Nephron (organoid): Measurements from ENCODE around the gene SLMAP.

Experiments
- H3K27ac Mint-ChIP-seq, 3 experiments: 2 replicates each; pipeline ENCODE4 v1.8.0; 2020; ENCODE audit warnings: mixed read lengths in 3 of 3, mild to moderate bottlenecking in 2 of 3, moderate library complexity in 1 of 3
- H3K27me3 Mint-ChIP-seq: 2 replicates; pipeline ENCODE4 v1.8.0; 2021; ENCODE audit warnings: low read depth, mild to moderate bottlenecking, moderate library complexity, mixed read lengths
- H3K36me3 Mint-ChIP-seq: 2 replicates; pipeline ENCODE4 v1.8.0; 2020; ENCODE audit warnings: low read depth, mixed read lengths
- H3K4me1 Mint-ChIP-seq: 2 replicates; pipeline ENCODE4 v1.8.0; 2020; ENCODE audit warnings: mixed read lengths
- H3K4me3 Mint-ChIP-seq, 3 experiments: 2 replicates each; pipeline ENCODE4 v1.8.0; 2020; ENCODE audit warnings: mild to moderate bottlenecking in 3 of 3, mixed read lengths in 3 of 3, moderate library complexity in 2 of 3
- H3K9me3 Mint-ChIP-seq: 2 replicates; pipeline ENCODE4 v1.8.0; 2020; ENCODE audit warnings: mixed read lengths
- CTCF ChIP-seq, 3 experiments: fragments of 200-600 bp; sonication (generic); IDR thresholded peaks; one replicate each; pipeline ENCODE4 v1.5.0; 2021; ENCODE audit warnings: antibody characterized with exemption in 3 of 3; ENCODE audit not compliant: unreplicated experiment in 3 of 3

Gene SLMAP

GRCh38 chr3:57951066-57951882, 195.2 kb downstream of the SLMAP start:
- no peaks in the 10 kb centered on the region for H3K27me3 Mint-ChIP-seq
- TF ChIP-seq CTCF (IDR thresholded peaks at IDR 0.05; ENCODE audit: unreplicated experiment in 3 of 3): no peak
- no peaks in the 10 kb centered on the region for H3K9me3 Mint-ChIP-seq
- H3K36me3 Mint-ChIP-seq: no peaks in the 10 kb centered on the region
- peak overlapping the region; percentile 93 to 98 (median 96) for H3K27ac Mint-ChIP-seq
- no peak overlapping the region for H3K4me3 Mint-ChIP-seq
- H3K4me1 Mint-ChIP-seq: peaks cover 42% of the 10 kb centered on the region

GRCh38 chr3:57952208-57952631, 196.1 kb downstream of the SLMAP start:
- no peaks in the 10 kb centered on the region for H3K9me3 Mint-ChIP-seq
- H3K4me3 Mint-ChIP-seq: peak overlapping the region in 1 of 3 experiments; percentile 15
- H3K27me3 Mint-ChIP-seq: no peaks in the 10 kb centered on the region
- H3K27ac Mint-ChIP-seq: peak overlapping the region; percentile 93 to 98 (median 96)
- peaks cover 42% of the 10 kb centered on the region for H3K4me1 Mint-ChIP-seq
- no peaks in the 10 kb centered on the region for H3K36me3 Mint-ChIP-seq
- TF ChIP-seq CTCF (IDR thresholded peaks at IDR 0.05; ENCODE audit: unreplicated experiment in 3 of 3): no peak

- no peak for TF ChIP-seq CTCF (IDR thresholded peaks at IDR 0.05; ENCODE audit: unreplicated experiment in 3 of 3)
- H3K27ac Mint-ChIP-seq: peak overlapping the region; percentile 93 to 98 (median 96)
- H3K27me3 Mint-ChIP-seq: no peaks in the 10 kb centered on the region
- no peaks in the 10 kb centered on the region for H3K36me3 Mint-ChIP-seq
- peaks cover 39% of the 10 kb centered on the region for H3K4me1 Mint-ChIP-seq
- H3K4me3 Mint-ChIP-seq: no peak overlapping the region
- no peaks in the 10 kb centered on the region for H3K9me3 Mint-ChIP-seq
These were observed 196.5 kb downstream of the SLMAP start for GRCh38 chr3:57952651-57953050.

- Mint-ChIP-seq H3K36me3 (no peaks in the 10 kb centered on the region), H3K27me3 (no peaks in the 10 kb centered on the region), H3K4me1 (peaks cover 30% of the 10 kb centered on the region), H3K27ac (peak overlapping the region in 2 of 3 experiments; percentile 51 to 68), H3K4me3 (no peak overlapping the region), H3K9me3 (no peaks in the 10 kb centered on the region)
- no peak for TF ChIP-seq CTCF (IDR thresholded peaks at IDR 0.05; ENCODE audit: unreplicated experiment in 3 of 3)
These were observed 197.5 kb downstream of the SLMAP start for GRCh38 chr3:57953576-57953975.

GRCh38 chr3:57956119-57956832, 200.2 kb downstream of the SLMAP start:
- Mint-ChIP-seq H3K4me3 (no peak overlapping the region), H3K27ac (peak overlapping the region in 2 of 3 experiments; percentile 45 to 56), H3K36me3 (no peaks in the 10 kb centered on the region), H3K4me1 (peaks cover 23% of the 10 kb centered on the region), H3K27me3 (peaks cover under 1% of the 10 kb centered on the region), H3K9me3 (no peaks in the 10 kb centered on the region)
- no peak for TF ChIP-seq CTCF (IDR thresholded peaks at IDR 0.05; ENCODE audit: unreplicated experiment in 3 of 3)
